GM12878 (cell line): ENCODE results near the gene ZNF341. TPM values are rescaled to one million over a fixed set of nuclear protein-coding genes. Genes with fewer than 3 reads are reported as not detected.

ENCODE experiments used
- BACH1 ChIP-seq: fragments of 450-650 bp; IDR thresholded peaks from 2 replicates; pipeline ENCODE4 v1.6.1; 2017; ENCODE audit warnings: mild to moderate bottlenecking, borderline replicate concordance
- BMI1 ChIP-seq: fragments of 450-650 bp; IDR thresholded peaks from 2 replicates; pipeline ENCODE4 v1.6.1; 2016; ENCODE audit warnings: mild to moderate bottlenecking, moderate library complexity, borderline replicate concordance
- DPF2 ChIP-seq: fragments of 450-650 bp; IDR thresholded peaks from 2 replicates; pipeline ENCODE4 v1.6.1; 2017; ENCODE audit warnings: mild to moderate bottlenecking
- GATAD2B ChIP-seq: fragments of 450-650 bp; conservative IDR thresholded peaks from 2 replicates; pipeline ENCODE4 v1.6.1; 2017; ENCODE audit warnings: low read depth, mild to moderate bottlenecking, moderate library complexity
- KLF5 ChIP-seq: fragments of 450-650 bp; IDR thresholded peaks from 2 replicates; pipeline ENCODE4 v1.6.1; 2014; ENCODE audit warnings: mild to moderate bottlenecking; ENCODE audit not compliant: partially characterized antibody
- MEF2A ChIP-seq: IDR thresholded peaks from 2 replicates; pipeline ENCODE4 v1.6.1; 2011; ENCODE audit warnings: low read depth, mild to moderate bottlenecking, low read length, moderate library complexity; ENCODE audit not compliant: insufficient read depth
- SREBF2 ChIP-seq: IDR thresholded peaks from 2 replicates; pipeline ENCODE4 v1.6.1; 2012; ENCODE audit warnings: mild to moderate bottlenecking, low read length
- SUZ12 ChIP-seq: fragments of 200-600 bp; sonication (generic); IDR thresholded peaks from one replicate; pipeline ENCODE4 v1.6.1; 2018; ENCODE audit warnings: antibody characterized with exemption, mild to moderate bottlenecking; ENCODE audit not compliant: unreplicated experiment
- ZNF622 ChIP-seq: fragments of 450-650 bp; IDR thresholded peaks from 2 replicates; pipeline ENCODE4 v1.6.1; 2017; ENCODE audit warnings: mild to moderate bottlenecking, inconsistent platforms
- ZZZ3 ChIP-seq: IDR thresholded peaks from 2 replicates; pipeline ENCODE4 v1.6.1; 2011; ENCODE audit warnings: low read depth; ENCODE audit not compliant: control insufficient read depth, insufficient read length
- polyA plus RNA-seq, 11 experiments: library from polyadenylated mRNA; depleted of rRNA in 4 of 11; unstranded in 6 of 11; stranded (reverse) in 5 of 11; fragments of >200 nt; fragmentation: Nextera tagmentation in 4 of 11; fragmentation: Illumina TruSeq in 1 of 11; extraction: Ambion mirVana in 4 of 11; extraction: Trizol in 1 of 11; gene quantifications; 1 replicate in 1 of 11; 2 replicates in 10 of 11; pipeline versions ENCODE4 v1.2.1 to v1.2.3, GENCODE V29; 2011 to 2016; ENCODE audit warnings: inconsistent platforms in 2 of 11, missing spikeins in 2 of 11, low read depth in 1 of 11
- total RNA-seq, 4 experiments: library from RNA; depleted of rRNA in 3 of 4; stranded (reverse); fragments of >200 nt in 3 of 4; fragmentation: Illumina TruSeq in 1 of 4; extraction: Trizol in 1 of 4; gene quantifications; 2 replicates each; pipeline versions ENCODE4 v1.2.1 to v1.2.3, GENCODE V29; 2013 to 2021
- TF ChIP-seq, protein P1 (sequence below): fragments of 450-650 bp; IDR thresholded peaks from 2 replicates; pipeline ENCODE4 v1.6.1; 2017; ENCODE audit warnings: mild to moderate bottlenecking
- TF ChIP-seq, protein P2 (sequence below): IDR thresholded peaks from 2 replicates; pipeline ENCODE4 v1.6.1; 2012; ENCODE audit warnings: improper control_type of control experiment, low read depth, low read length; ENCODE audit not compliant: insufficient replicate concordance
- TF ChIP-seq, protein P3 (sequence below): fragments of 450-650 bp; IDR thresholded peaks from 2 replicates; pipeline ENCODE4 v1.6.1; 2018; ENCODE audit warnings: mild to moderate bottlenecking, low read depth, moderate library complexity; ENCODE audit not compliant: partially characterized antibody

ZNF341 gene
- total and polyA plus RNA-seq, 10 of the 15 experiments (the other 5 are each of a cell fraction or from before 2014, with no cell fraction given) = 0.18 to 5.0 (median 2.6) TPM

DNA sequence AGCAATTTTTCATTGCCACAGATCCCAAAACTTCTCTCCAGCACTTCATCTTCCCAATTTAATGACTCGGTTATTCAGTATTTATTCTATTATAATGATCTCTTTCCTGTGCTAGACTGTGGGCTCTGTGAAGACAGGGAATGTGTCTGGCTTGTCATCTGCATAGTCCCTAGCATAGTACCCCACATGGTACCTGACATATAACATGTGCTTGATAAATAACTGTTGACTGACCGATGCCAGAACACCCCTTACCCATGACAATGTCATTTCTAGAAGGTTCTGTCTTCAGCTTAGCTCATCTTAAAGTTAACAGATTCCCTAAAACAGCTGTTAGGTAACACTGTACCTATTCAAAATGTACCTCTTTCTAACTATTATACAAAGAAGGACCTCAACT is 15.3 kb upstream of the ZNF341 start (continued):
- TF ChIP-seq, protein P1, sequence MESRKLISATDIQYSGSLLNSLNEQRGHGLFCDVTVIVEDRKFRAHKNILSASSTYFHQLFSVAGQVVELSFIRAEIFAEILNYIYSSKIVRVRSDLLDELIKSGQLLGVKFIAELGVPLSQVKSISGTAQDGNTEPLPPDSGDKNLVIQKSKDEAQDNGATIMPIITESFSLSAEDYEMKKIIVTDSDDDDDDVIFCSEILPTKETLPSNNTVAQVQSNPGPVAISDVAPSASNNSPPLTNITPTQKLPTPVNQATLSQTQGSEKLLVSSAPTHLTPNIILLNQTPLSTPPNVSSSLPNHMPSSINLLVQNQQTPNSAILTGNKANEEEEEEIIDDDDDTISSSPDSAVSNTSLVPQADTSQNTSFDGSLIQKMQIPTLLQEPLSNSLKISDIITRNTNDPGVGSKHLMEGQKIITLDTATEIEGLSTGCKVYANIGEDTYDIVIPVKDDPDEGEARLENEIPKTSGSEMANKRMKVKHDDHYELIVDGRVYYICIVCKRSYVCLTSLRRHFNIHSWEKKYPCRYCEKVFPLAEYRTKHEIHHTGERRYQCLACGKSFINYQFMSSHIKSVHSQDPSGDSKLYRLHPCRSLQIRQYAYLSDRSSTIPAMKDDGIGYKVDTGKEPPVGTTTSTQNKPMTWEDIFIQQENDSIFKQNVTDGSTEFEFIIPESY = no peak
- no peak for TF ChIP-seq ZNF622
- no peak for TF ChIP-seq SREBF2
- TF ChIP-seq, protein P2, sequence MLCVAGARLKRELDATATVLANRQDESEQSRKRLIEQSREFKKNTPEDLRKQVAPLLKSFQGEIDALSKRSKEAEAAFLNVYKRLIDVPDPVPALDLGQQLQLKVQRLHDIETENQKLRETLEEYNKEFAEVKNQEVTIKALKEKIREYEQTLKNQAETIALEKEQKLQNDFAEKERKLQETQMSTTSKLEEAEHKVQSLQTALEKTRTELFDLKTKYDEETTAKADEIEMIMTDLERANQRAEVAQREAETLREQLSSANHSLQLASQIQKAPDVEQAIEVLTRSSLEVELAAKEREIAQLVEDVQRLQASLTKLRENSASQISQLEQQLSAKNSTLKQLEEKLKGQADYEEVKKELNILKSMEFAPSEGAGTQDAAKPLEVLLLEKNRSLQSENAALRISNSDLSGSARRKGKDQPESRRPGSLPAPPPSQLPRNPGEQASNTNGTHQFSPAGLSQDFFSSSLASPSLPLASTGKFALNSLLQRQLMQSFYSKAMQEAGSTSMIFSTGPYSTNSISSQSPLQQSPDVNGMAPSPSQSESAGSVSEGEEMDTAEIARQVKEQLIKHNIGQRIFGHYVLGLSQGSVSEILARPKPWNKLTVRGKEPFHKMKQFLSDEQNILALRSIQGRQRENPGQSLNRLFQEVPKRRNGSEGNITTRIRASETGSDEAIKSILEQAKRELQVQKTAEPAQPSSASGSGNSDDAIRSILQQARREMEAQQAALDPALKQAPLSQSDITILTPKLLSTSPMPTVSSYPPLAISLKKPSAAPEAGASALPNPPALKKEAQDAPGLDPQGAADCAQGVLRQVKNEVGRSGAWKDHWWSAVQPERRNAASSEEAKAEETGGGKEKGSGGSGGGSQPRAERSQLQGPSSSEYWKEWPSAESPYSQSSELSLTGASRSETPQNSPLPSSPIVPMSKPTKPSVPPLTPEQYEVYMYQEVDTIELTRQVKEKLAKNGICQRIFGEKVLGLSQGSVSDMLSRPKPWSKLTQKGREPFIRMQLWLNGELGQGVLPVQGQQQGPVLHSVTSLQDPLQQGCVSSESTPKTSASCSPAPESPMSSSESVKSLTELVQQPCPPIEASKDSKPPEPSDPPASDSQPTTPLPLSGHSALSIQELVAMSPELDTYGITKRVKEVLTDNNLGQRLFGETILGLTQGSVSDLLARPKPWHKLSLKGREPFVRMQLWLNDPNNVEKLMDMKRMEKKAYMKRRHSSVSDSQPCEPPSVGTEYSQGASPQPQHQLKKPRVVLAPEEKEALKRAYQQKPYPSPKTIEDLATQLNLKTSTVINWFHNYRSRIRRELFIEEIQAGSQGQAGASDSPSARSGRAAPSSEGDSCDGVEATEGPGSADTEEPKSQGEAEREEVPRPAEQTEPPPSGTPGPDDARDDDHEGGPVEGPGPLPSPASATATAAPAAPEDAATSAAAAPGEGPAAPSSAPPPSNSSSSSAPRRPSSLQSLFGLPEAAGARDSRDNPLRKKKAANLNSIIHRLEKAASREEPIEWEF = no peak
- no peak for TF ChIP-seq BACH1
- no peak for TF ChIP-seq SUZ12
- TF ChIP-seq BMI1 = no peak
- TF ChIP-seq MEF2A = no peak
- no peak for TF ChIP-seq GATAD2B
- no peak for TF ChIP-seq ZZZ3
- TF ChIP-seq, protein P3, sequence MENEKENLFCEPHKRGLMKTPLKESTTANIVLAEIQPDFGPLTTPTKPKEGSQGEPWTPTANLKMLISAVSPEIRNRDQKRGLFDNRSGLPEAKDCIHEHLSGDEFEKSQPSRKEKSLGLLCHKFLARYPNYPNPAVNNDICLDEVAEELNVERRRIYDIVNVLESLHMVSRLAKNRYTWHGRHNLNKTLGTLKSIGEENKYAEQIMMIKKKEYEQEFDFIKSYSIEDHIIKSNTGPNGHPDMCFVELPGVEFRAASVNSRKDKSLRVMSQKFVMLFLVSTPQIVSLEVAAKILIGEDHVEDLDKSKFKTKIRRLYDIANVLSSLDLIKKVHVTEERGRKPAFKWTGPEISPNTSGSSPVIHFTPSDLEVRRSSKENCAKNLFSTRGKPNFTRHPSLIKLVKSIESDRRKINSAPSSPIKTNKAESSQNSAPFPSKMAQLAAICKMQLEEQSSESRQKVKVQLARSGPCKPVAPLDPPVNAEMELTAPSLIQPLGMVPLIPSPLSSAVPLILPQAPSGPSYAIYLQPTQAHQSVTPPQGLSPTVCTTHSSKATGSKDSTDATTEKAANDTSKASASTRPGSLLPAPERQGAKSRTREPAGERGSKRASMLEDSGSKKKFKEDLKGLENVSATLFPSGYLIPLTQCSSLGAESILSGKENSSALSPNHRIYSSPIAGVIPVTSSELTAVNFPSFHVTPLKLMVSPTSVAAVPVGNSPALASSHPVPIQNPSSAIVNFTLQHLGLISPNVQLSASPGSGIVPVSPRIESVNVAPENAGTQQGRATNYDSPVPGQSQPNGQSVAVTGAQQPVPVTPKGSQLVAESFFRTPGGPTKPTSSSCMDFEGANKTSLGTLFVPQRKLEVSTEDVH = no peak
- TF ChIP-seq KLF5 = no peak
- TF ChIP-seq DPF2 = no peak
